ENCODE results near the gene ADCY5. TPM values are rescaled to one million over a fixed set of nuclear protein-coding genes. Genes with fewer than 3 reads are reported as not detected.
A peak's percentile ranks its signal among the peaks of the same experiment; 100 is the strongest.

ADCY5 gene
- total RNA-seq, 2 donors from 2014 or later = 105 to 163 TPM

- DNase-seq (ENCODE audit: low spot score) = no peak
- no peaks in the 10 kb centered on the region for H3K27me3 ChIP-seq
- peak overlapping the region; percentile 54 to 55 for H3K27ac ChIP-seq
- no peaks in the 10 kb centered on the region for H3K9me3 ChIP-seq
- peaks cover 39% of the 10 kb centered on the region for H3K36me3 ChIP-seq
- TF ChIP-seq CTCF (IDR thresholded peaks at IDR 0.05) = no peak
- H3K4me3 ChIP-seq = no peak overlapping the region
- H3K4me1 ChIP-seq = peaks cover 0 to 57% of the 10 kb centered on the region in 2 donors
Observed at GRCh38 chr3:123325766-123326256, 123.1 kb downstream of the ADCY5 start.

- TF ChIP-seq CTCF (IDR thresholded peaks at IDR 0.05) = no peak
- Histone ChIP-seq H3K27me3 (no peaks in the 10 kb centered on the region), H3K4me1 (peaks cover 0 to 51% of the 10 kb centered on the region in 2 donors), H3K27ac (peak overlapping the region; percentile 54 to 55), H3K4me3 (no peak overlapping the region), H3K36me3 (peaks cover 44% of the 10 kb centered on the region), H3K9me3 (no peaks in the 10 kb centered on the region)
- no peak for DNase-seq (ENCODE audit: low spot score)
Observed at GRCh38 chr3:123324880-123325765, 123.8 kb downstream of the ADCY5 start.

GRCh38 chr3:123323781-123324180, 125.1 kb downstream of the ADCY5 start:
- H3K4me1 ChIP-seq = peaks cover 0 to 39% of the 10 kb centered on the region in 2 donors
- H3K27ac ChIP-seq = peak overlapping the region in 1 of 2 donors; percentile 55
- H3K27me3 ChIP-seq = no peaks in the 10 kb centered on the region
- no peak overlapping the region for H3K4me3 ChIP-seq
- TF ChIP-seq CTCF (IDR thresholded peaks at IDR 0.05) = no peak
- H3K9me3 ChIP-seq = no peaks in the 10 kb centered on the region
- peaks cover 55% of the 10 kb centered on the region for H3K36me3 ChIP-seq
- DNase-seq (ENCODE audit: low spot score) = no peak

GRCh38 chr3:123322866-123323265, 126.0 kb downstream of the ADCY5 start:
- peaks cover 0 to 33% of the 10 kb centered on the region in 2 donors for H3K4me1 ChIP-seq
- H3K4me3 ChIP-seq = no peak overlapping the region
- H3K27me3 ChIP-seq = no peaks in the 10 kb centered on the region
- DNase-seq (ENCODE audit: low spot score) = no peak
- peaks cover 64% of the 10 kb centered on the region for H3K36me3 ChIP-seq
- peak overlapping the region; percentile 24 to 31 for H3K27ac ChIP-seq
- TF ChIP-seq CTCF (IDR thresholded peaks at IDR 0.05) = no peak
- no peaks in the 10 kb centered on the region for H3K9me3 ChIP-seq

GRCh38 chr3:123321806-123322205, 127.1 kb downstream of the ADCY5 start:
- H3K4me1 ChIP-seq = peaks cover 0 to 22% of the 10 kb centered on the region in 2 donors

More at GRCh38 chr3:123321806-123322205, 127.1 kb downstream of the ADCY5 start:
- Histone ChIP-seq H3K4me3 (no peak overlapping the region), H3K27me3 (no peaks in the 10 kb centered on the region), H3K27ac (peak overlapping the region; percentile 23 to 51), H3K9me3 (no peaks in the 10 kb centered on the region), H3K36me3 (peaks cover 68% of the 10 kb centered on the region)
- no peak for TF ChIP-seq CTCF (IDR thresholded peaks at IDR 0.05)
- no peak for DNase-seq (ENCODE audit: low spot score)

Measured in right atrium auricular region (tissue), 2 donors.